HepG2 (cell line): ENCODE measurements around the gene FFAR4. TPM values are rescaled to one million over a fixed set of nuclear protein-coding genes. Genes with fewer than 3 reads are reported as not detected.

Source experiments
- ETV5 ChIP-seq: IDR thresholded peaks from 2 replicates; pipeline ENCODE4 v1.6.1; 2018; ENCODE audit warnings: missing biosample characterization, missing genetic modification reagents, inconsistent platforms, borderline replicate concordance
- HNRNPH1 ChIP-seq: fragments of 200-400 bp; formaldehyde crosslinking; optimal IDR thresholded peaks from 2 replicates; pipeline ENCODE3; 2017; ENCODE audit warnings: mild to moderate bottlenecking, low read depth, low read length
- KLF13 ChIP-seq: sonication (generic); formaldehyde crosslinking; IDR thresholded peaks from 2 replicates; pipeline ENCODE4 v1.4.0; 2020; ENCODE audit warnings: mild to moderate bottlenecking, missing genetic modification reagents
- MED1 ChIP-seq: sonication (generic); formaldehyde crosslinking; IDR thresholded peaks from 2 replicates; pipeline ENCODE4 v1.4.0; 2020; ENCODE audit warnings: missing genetic modification reagents
- MXI1 ChIP-seq: IDR thresholded peaks from 3 replicates; pipeline ENCODE4 v1.6.1; 2012; ENCODE audit warnings: low read depth, low read length, inconsistent platforms, borderline replicate concordance
- NCOR1 ChIP-seq: fragments of 200-600 bp; sonication (generic); IDR thresholded peaks from 2 replicates; pipeline ENCODE4 v1.7.0; 2017; ENCODE audit warnings: antibody characterized with exemption, low read length, borderline replicate concordance
- PRDM10 ChIP-seq: sonication (generic); formaldehyde crosslinking; IDR thresholded peaks from 2 replicates; pipeline ENCODE4 v1.4.0; 2020; ENCODE audit warnings: low read depth, missing genetic modification reagents
- RBM39 ChIP-seq: fragments of 200-400 bp; formaldehyde crosslinking; IDR thresholded peaks from one replicate; pipeline ENCODE4 v1.6.1; 2018; ENCODE audit warnings: antibody characterized with exemption, mild to moderate bottlenecking, low read depth, low read length; ENCODE audit not compliant: poor library complexity, severe bottlenecking
- RERE ChIP-seq: IDR thresholded peaks from 2 replicates; pipeline ENCODE4 v1.6.1; 2016; ENCODE audit warnings: low read depth, missing genetic modification reagents, missing compliant biosample characterization
- ZNF205 ChIP-seq: IDR thresholded peaks from 2 replicates; pipeline ENCODE4 v1.6.1; 2018; ENCODE audit warnings: missing biosample characterization, missing genetic modification reagents
- ZNF263 ChIP-seq: sonication (generic); formaldehyde crosslinking; IDR thresholded peaks from 2 replicates; pipeline ENCODE4 v1.4.0; 2020; ENCODE audit warnings: missing genetic modification reagents
- ZNF512B ChIP-seq: sonication (generic); formaldehyde crosslinking; IDR thresholded peaks from 2 replicates; pipeline ENCODE4 v1.5.1; 2020; ENCODE audit warnings: missing genetic modification reagents, mild to moderate bottlenecking, borderline replicate concordance
- ZNF572 ChIP-seq: sonication (generic); formaldehyde crosslinking; IDR thresholded peaks from 2 replicates; pipeline ENCODE4 v1.5.1; 2020; ENCODE audit warnings: mild to moderate bottlenecking, missing genetic modification reagents
- ZNF891 ChIP-seq: sonication (generic); formaldehyde crosslinking; IDR thresholded peaks from 2 replicates; pipeline ENCODE4 v1.5.0; 2020; ENCODE audit warnings: mild to moderate bottlenecking, missing genetic modification reagents
- polyA plus RNA-seq, 8 experiments: library from polyadenylated mRNA; depleted of rRNA in 3 of 8; stranded (reverse) in 7 of 8; unstranded in 1 of 8; fragments of >200 nt; fragmentation: Illumina TruSeq in 4 of 8; extraction: Trizol in 4 of 8; gene quantifications; 2 replicates each; pipeline versions ENCODE4 v1.2.1 to v1.2.3, GENCODE V29; 2011 to 2016; ENCODE audit warnings: low read depth in 4 of 8, missing spikeins in 1 of 8, mixed read lengths in 1 of 8; ENCODE audit not compliant: insufficient read depth in 1 of 8
- total RNA-seq, 5 experiments: library from RNA; depleted of rRNA; stranded (reverse); fragments of >200 nt; fragmentation: Illumina TruSeq; extraction: Trizol; gene quantifications; 2 replicates each; pipeline ENCODE4 v1.2.3, GENCODE V29; 2016; ENCODE audit warnings: low read depth in 1 of 5
- TF ChIP-seq, protein P1 (sequence below): fragments of 450-650 bp; IDR thresholded peaks from 2 replicates; pipeline ENCODE4 v1.6.1; 2016

FFAR4 gene
- total and polyA plus RNA-seq, 2 of the 13 experiments (the other 11 are each of a cell fraction or from before 2014, with no cell fraction given): 0.09 TPM; not detected in 1

GRCh38 chr10:93600446-93601145 lies 34.1 kb downstream of the FFAR4 start (continued):
- TF ChIP-seq PRDM10 (no peak), ZNF572 (CRISPR knock-in tag) (peak; percentile 10; the same call in 1 of the 2 replicates), MXI1 (peak; percentile 38; the same call in 1 of the 3 replicates), HNRNPH1 (peak; percentile 32), RBM39 (peak; percentile 18), ZNF205 (no peak), NCOR1 (peak; percentile 23; the same call in 1 of the 2 replicates), ZNF891 (CRISPR knock-in tag) (no peak), ZNF263 (CRISPR knock-in tag) (peak; percentile 96), KLF13 (no peak), RERE (CRISPR knock-in tag) (no peak), ETV5 (CRISPR knock-in tag) (no peak), ZNF512B (CRISPR knock-in tag) (no peak), MED1 (CRISPR knock-in tag) (peak; percentile 61)
- TF ChIP-seq, protein P1, sequence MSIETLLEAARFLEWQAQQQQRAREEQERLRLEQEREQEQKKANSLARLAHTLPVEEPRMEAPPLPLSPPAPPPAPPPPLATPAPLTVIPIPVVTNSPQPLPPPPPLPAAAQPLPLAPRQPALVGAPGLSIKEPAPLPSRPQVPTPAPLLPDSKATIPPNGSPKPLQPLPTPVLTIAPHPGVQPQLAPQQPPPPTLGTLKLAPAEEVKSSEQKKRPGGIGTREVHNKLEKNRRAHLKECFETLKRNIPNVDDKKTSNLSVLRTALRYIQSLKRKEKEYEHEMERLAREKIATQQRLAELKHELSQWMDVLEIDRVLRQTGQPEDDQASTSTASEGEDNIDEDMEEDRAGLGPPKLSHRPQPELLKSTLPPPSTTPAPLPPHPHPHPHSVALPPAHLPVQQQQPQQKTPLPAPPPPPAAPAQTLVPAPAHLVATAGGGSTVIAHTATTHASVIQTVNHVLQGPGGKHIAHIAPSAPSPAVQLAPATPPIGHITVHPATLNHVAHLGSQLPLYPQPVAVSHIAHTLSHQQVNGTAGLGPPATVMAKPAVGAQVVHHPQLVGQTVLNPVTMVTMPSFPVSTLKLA: peak; percentile 27; the same call in 1 of the 2 replicates
